GM11168 (cell line): Measurements from ENCODE around the gene TRAPPC10.

Experiments used
- in situ Hi-C: fragments of 300-500 bp; cut with MboI; formaldehyde crosslinking; loops from one replicate; pipeline ENCODE4 v1.12.0; 2022; ENCODE audit warnings: low sequenced_read_pairs; ENCODE audit not compliant: unreplicated experiment

The TRAPPC10 gene

GRCh38 chr21:44011579-44012473 lies at the start of gene TRAPPC10:
Gene TRAPPC10 (plus strand): TSS chr21:44012309. CDS start chr21:44012494, 185 bp downstream.
- in situ Hi-C loops, result no loop called here

- in situ Hi-C loops, result no loop called here
These were observed 46.1 kb upstream of the TRAPPC10 start for GRCh38 chr21:43965911-43966585.

DNA sequence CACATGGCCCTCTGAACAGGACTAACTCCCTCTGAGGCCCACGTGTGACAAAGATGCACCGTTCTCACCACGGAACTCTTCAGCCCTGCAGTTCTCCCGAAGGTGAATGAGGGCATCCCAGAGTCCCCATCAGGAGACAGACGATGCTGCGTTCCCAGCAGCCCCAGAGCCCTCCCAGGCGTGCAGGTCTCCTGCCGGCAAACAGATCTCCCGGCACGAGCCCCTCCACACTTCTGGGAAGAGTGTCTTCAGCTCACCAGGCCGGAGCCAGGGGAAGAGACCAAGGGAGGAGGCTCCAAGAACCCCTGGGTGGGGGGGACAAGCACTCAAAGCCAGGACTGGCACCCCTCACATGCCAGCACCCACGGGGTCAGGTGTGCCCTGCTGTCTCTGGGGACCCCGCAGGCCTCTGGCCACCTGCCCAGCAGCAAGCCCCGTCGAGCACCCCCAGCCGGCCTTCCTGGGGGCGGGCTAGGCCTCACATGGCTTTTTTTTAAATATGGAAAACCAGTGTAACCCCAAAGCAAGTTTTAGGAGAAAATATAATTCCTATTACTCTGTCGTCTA lies 45.1 kb upstream of the TRAPPC10 start:
- in situ Hi-C loops, result no loop called here

DNA sequence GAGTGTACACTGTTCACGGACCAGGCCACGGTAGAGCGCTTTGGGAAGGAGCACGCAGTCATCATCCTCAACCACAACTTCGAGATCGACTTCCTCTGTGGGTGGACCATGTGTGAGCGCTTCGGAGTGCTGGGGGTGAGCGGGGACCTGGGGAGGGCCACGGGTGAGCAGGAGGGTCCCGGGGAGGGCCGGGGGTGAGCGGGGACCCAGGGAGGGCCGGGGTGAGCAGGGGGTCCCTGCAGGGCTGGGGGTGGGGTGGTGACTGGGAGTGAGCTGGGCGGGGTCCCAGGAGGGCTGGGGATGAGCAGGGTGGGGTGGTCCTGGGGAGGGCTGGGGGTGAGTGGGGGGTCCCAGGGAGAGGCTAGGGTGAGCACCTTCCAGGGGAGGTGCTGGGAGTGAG lies 44.1 kb upstream of the TRAPPC10 start:
- in situ Hi-C loops, result no loop called here

GRCh38 chr21:43968410-43969114 lies 43.5 kb upstream of the TRAPPC10 start:
- in situ Hi-C loops, result no loop called here

- in situ Hi-C loops, result no loop called here
These were observed 43.0 kb upstream of the TRAPPC10 start for GRCh38 chr21:43969115-43969444.

DNA sequence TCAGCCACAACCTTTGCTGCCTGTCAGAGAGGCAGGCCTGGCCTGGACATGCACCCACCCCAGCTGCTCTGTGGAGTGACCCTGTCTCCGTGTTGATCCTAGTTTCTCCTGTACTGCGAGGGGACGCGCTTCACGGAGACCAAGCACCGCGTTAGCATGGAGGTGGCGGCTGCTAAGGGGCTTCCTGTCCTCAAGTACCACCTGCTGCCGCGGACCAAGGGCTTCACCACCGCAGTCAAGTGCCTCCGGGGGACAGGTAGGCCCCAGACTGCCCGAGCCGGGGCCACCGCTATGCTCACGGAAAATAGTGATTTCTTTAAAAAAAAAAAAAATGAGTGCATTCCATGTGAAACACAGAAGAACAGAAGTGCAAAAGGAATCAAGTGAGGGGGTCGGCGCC lies 41.6 kb upstream of the TRAPPC10 start:
- in situ Hi-C loops, result no loop called here

- in situ Hi-C loops, result no loop called here
These were observed 40.7 kb upstream of the TRAPPC10 start for GRCh38 chr21:43971201-43971991.

DNA sequence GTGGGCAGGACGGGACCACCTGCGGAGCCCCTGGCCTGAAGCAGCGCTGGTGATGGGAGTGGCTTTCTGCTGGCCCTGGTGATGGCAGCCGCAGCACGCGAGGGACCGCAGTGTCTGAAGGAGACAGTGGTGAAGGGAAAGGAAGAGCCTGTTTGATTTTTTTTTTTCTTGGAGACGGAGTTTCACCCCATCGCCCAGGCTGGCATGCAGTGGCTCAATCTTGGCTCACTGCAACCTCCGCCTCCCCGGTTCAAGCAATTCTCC lies 40.2 kb upstream of the TRAPPC10 start:
- in situ Hi-C loops, result no loop called here

GRCh38 chr21:43972850-43973633 lies 39.1 kb upstream of the TRAPPC10 start:
- in situ Hi-C loops, result no loop called here

DNA sequence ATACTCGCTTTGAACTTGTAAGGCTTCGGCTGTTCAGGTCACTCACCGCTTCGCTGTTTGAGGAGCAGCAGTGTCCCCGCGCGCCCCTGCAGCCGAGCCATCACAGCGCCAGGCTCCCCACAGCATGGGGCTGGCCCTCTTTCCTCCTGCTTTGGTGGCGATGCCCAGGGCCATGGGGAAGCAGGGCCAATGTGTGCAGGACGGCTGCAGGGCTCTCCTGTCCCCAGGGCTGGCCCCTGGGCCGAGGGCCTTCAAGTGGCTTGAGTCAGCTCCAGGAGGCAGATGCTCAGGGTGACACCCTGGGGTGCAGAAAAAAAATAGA lies 38.5 kb upstream of the TRAPPC10 start:
- in situ Hi-C loops, result no loop called here

DNA sequence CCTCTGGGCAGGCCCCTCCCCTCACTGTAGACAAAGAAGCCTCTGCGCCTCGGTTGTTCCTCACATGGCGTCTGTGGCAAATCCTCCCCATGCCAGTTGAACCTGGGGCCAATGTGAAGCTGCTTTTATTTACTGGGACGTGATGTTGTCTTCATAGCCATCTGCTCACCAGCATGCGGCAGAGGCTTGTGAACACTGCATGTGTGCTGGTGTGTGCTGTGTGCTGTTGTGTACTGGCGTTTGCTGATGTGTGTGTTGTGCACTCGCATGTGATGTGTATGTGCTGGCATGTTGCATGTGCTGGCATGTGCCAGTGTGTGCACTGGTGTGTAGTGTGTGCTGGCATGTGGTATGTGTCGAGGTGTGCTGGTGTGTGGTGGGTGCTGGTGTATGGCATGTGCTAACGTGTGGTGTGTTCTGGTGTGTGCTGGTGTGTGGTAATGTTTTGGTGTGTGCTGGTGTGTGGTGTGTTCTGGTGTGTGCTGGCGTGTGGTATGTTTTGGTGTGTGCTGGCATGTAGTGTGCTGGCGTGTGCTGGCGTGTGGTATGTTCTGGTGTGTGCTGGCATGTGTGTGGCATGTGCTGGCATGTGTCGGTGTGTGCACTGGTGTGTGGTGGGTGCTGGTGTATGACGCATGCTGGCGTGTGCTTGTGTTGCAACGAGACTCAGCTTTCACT lies 37.2 kb upstream of the TRAPPC10 start:
- in situ Hi-C loops, result loop anchor here (5.0 kb wide), 1 partner anchor 163 kb away; no protein-coding TSS in a partner anchor

DNA sequence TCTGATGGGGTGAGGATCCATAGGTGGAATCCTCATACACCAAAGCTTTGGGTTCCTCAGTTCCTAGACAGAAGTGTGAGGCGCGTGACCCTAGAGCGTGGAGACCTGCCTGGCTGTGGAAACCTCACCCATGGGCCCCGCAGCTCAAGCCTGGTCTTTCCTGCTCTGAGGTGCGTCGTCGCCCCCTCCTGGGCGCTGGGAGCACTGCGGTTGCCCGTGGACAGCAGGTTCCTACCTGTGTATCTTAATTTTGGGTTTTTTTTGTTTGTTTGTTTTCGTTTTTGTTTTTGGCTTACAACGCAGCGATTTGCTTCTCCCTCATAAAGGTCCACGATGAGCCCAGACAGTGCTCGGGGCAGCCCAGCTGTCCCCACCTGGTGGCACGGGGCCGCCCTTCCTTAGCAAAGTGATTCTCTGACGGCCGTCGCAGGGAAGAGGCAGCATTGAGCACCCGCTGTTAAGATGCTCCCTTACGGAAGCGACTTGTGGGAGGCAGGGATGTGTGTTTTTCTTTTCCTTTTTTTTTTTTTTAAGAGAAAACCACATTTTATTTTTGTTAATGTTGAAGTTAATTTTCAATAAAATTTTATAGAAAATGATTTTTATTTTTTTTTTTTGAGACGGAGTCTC lies 36.5 kb upstream of the TRAPPC10 start:
- in situ Hi-C loops, result loop anchor here (5.0 kb wide), 1 partner anchor 163 kb away; no protein-coding TSS in a partner anchor

GRCh38 chr21:43976661-43977060 lies 35.4 kb upstream of the TRAPPC10 start:
- in situ Hi-C loops, result loop anchor here (5.0 kb wide), 1 partner anchor 164 kb away; no protein-coding TSS in a partner anchor

DNA sequence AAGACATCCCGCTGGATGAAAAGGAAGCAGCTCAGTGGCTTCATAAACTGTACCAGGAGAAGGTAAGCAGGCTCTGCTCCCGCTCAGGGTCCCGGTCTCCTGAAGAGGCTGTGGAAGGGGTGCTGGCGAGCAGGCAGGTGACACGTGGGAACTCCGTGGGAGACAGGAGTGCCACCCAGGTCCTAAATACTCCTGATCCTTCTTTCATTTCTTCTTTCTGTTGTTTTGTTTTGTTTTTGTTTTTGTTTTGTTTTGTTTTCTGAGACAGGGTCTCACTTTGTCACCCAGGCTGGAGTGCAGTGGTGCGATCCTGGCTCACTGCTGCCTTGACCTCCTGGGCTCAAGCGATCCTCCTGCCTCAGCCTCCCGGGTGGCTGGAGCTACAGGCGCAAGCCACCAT lies 34.0 kb upstream of the TRAPPC10 start:
- in situ Hi-C loops, result loop anchor here (5.0 kb wide), 1 partner anchor 166 kb away; no protein-coding TSS in a partner anchor

- in situ Hi-C loops, result loop anchor here (5.0 kb wide), 1 partner anchor 167 kb away; no protein-coding TSS in a partner anchor
These were observed 32.5 kb upstream of the TRAPPC10 start for GRCh38 chr21:43979654-43980053.

DNA sequence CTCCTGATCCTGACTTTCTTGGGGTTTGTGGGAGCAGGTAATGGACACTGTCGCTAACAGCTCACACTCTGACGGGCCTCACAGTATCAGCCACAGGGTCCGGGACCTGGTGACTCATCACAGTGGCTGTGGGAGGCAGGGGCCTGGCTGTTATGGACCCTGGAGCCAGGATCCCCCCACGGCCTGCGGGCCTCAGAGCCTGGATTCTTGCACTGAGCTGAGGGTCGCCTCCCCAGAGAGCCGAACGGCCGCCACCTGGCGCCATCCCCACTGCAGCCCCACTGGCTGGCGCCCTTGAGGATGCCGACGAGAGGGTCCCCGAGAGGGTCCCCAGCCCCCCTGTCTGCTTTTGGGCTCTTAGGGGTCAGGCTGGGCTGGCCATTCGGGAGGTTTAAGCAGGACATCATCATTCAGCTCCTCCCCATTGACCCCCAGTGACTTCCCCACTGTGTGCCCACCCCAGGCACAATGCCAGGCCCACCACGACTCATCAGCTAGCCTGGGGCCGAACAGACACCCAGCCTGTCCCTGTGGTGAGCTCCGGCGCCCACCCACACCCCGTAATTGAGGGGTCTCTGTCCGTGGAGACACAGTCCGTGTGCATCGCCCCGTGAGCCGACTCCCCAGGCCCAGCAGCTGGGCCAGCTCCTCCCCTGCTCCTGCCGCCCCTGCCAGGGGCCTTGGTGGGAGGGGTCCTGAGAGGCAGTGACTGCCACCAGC lies 30.8 kb upstream of the TRAPPC10 start:
- in situ Hi-C loops, result no loop called here

GRCh38 chr21:43981871-43982210 lies 30.3 kb upstream of the TRAPPC10 start:
- in situ Hi-C loops, result no loop called here
